Neural crest cell (in vitro differentiated cells): ENCODE data around the gene CACNA2D3. TPM values are rescaled to one million over a fixed set of nuclear protein-coding genes. Genes with fewer than 3 reads are reported as not detected.

Source experiments
- DNase-seq: peaks from one replicate; pipeline ENCODE4 v3.0.0; 2021; ENCODE audit warnings: low read depth, mixed read lengths, low spot score
- H3K27ac Mint-ChIP-seq: one replicate; pipeline ENCODE4 v1.8.0; 2021; ENCODE audit warnings: mild to moderate bottlenecking, mixed read lengths; ENCODE audit not compliant: unreplicated experiment
- H3K27me3 Mint-ChIP-seq: 2 replicates; pipeline ENCODE4 v1.8.0; 2021; ENCODE audit warnings: low read depth, mild to moderate bottlenecking, mixed read lengths
- H3K36me3 Mint-ChIP-seq: 2 replicates; pipeline ENCODE4 v1.8.0; 2021; ENCODE audit warnings: low read depth, mild to moderate bottlenecking, mixed read lengths
- H3K4me1 Mint-ChIP-seq: 2 replicates; pipeline ENCODE4 v1.8.0; 2021; ENCODE audit warnings: mixed read lengths
- H3K4me3 Mint-ChIP-seq: one replicate; pipeline ENCODE4 v1.8.0; 2021; ENCODE audit warnings: mild to moderate bottlenecking, mixed read lengths
- H3K9me3 Mint-ChIP-seq: 2 replicates; pipeline ENCODE4 v1.8.0; 2021; ENCODE audit warnings: mixed read lengths
- CTCF ChIP-seq: fragments of 200-600 bp; sonication (generic); conservative IDR thresholded peaks from 2 replicates; pipeline ENCODE4 v1.5.0; 2021; ENCODE audit warnings: antibody characterized with exemption, mild to moderate bottlenecking
- total RNA-seq: library from RNA; stranded (reverse); gene quantifications from 2 replicates; pipeline ENCODE4 v1.2.1, GENCODE V29; 2021

CACNA2D3 gene
- total RNA-seq, 1 donor from 2014 or later: 0.82 TPM

- no peak for TF ChIP-seq CTCF
- DNase-seq: no peak
- Mint-ChIP-seq H3K27ac (no peak overlapping the region), H3K4me1 (peaks cover 8% of the 10 kb centered on the region), H3K9me3 (no peaks in the 10 kb centered on the region), H3K4me3 (no peak overlapping the region), H3K27me3 (no peaks in the 10 kb centered on the region), H3K36me3 (no peaks in the 10 kb centered on the region)
Observed at GRCh38 chr3:54214845-54215244, 92.5 kb downstream of the CACNA2D3 start.

- Mint-ChIP-seq H3K27me3 (no peaks in the 10 kb centered on the region), H3K27ac (no peak overlapping the region), H3K4me1 (peaks cover 8% of the 10 kb centered on the region), H3K36me3 (no peaks in the 10 kb centered on the region), H3K9me3 (no peaks in the 10 kb centered on the region), H3K4me3 (no peak overlapping the region)
- no peak for DNase-seq
- TF ChIP-seq CTCF: no peak
Observed at GRCh38 chr3:54215521-54215920, 93.2 kb downstream of the CACNA2D3 start.

GRCh38 chr3:54217828-54218227, 95.5 kb downstream of the CACNA2D3 start:
- H3K36me3 Mint-ChIP-seq: no peaks in the 10 kb centered on the region
- no peak for DNase-seq
- no peaks in the 10 kb centered on the region for H3K27me3 Mint-ChIP-seq
- H3K4me1 Mint-ChIP-seq: peaks cover 8% of the 10 kb centered on the region
- H3K27ac Mint-ChIP-seq: no peak overlapping the region
- H3K4me3 Mint-ChIP-seq: no peak overlapping the region
- no peak for TF ChIP-seq CTCF
- no peaks in the 10 kb centered on the region for H3K9me3 Mint-ChIP-seq

- H3K4me3 Mint-ChIP-seq: no peak overlapping the region
- H3K9me3 Mint-ChIP-seq: no peaks in the 10 kb centered on the region
- H3K4me1 Mint-ChIP-seq: no peaks in the 10 kb centered on the region
- no peaks in the 10 kb centered on the region for H3K36me3 Mint-ChIP-seq
- no peak overlapping the region for H3K27ac Mint-ChIP-seq
- DNase-seq: no peak
- TF ChIP-seq CTCF: no peak
- H3K27me3 Mint-ChIP-seq: no peaks in the 10 kb centered on the region
Observed at GRCh38 chr3:54222316-54222715, 100.0 kb downstream of the CACNA2D3 start.

GRCh38 chr3:54223063-54223462, 100.7 kb downstream of the CACNA2D3 start:
- H3K4me3 Mint-ChIP-seq: no peak overlapping the region
- DNase-seq: no peak
- TF ChIP-seq CTCF: no peak
- H3K27ac Mint-ChIP-seq: no peak overlapping the region
- no peaks in the 10 kb centered on the region for H3K27me3 Mint-ChIP-seq
- no peaks in the 10 kb centered on the region for H3K4me1 Mint-ChIP-seq
- H3K9me3 Mint-ChIP-seq: no peaks in the 10 kb centered on the region
- H3K36me3 Mint-ChIP-seq: no peaks in the 10 kb centered on the region
